GOT3 (cell line): ENCODE measurements around the gene DNAJB13.
"Not testable (repeated sequence)": the region's sequence is repeated elsewhere in the genome, so short reads cannot be mapped to it uniquely, and the experiment has no call there.

Experiments used
- DNase-seq: peaks from one replicate; lab custom pipeline; 2025; ENCODE audit warnings: mixed read lengths; lab: John Stamatoyannopoulos, UW

DNAJB13 gene

GRCh38 chr11:73950869-73951710 is at the start of gene DNAJB13:
Gene DNAJB13, plus strand, starts transcription at chr11:73951026. Its CDS starts 44 bp downstream, at chr11:73951070.
- DNase-seq = no peak

- no peak for DNase-seq
Measured at GRCh38 chr11:73902303-73902702, 48.5 kb upstream of the DNAJB13 start.

GRCh38 chr11:73907191-73907590 is 43.6 kb upstream of the DNAJB13 start:
- DNase-seq = no peak

- DNase-seq = no peak
Measured at GRCh38 chr11:73912026-73912425, 38.8 kb upstream of the DNAJB13 start.

- no peak for DNase-seq
Measured at GRCh38 chr11:73913472-73913871, 37.4 kb upstream of the DNAJB13 start.

GRCh38 chr11:73914284-73914683 is 36.5 kb upstream of the DNAJB13 start:
- DNase-seq = no peak

- no peak for DNase-seq
Measured at GRCh38 chr11:73916435-73916834, 34.4 kb upstream of the DNAJB13 start.

- DNase-seq = no peak
Measured at GRCh38 chr11:73921180-73921579, 29.6 kb upstream of the DNAJB13 start.

GRCh38 chr11:73929388-73929787 is 21.4 kb upstream of the DNAJB13 start:
- DNase-seq = no peak

GRCh38 chr11:73931039-73931645 is 19.7 kb upstream of the DNAJB13 start:
- no peak for DNase-seq

GRCh38 chr11:73931951-73932350 is 18.9 kb upstream of the DNAJB13 start:
- DNase-seq = no peak

- DNase-seq = no peak
Measured at GRCh38 chr11:73932781-73933180, 18.0 kb upstream of the DNAJB13 start.

- DNase-seq = not testable (repeated sequence)
Measured at GRCh38 chr11:73936047-73936446, 14.8 kb upstream of the DNAJB13 start.

GRCh38 chr11:73939096-73939495 is 11.7 kb upstream of the DNAJB13 start:
- no peak for DNase-seq

- no peak for DNase-seq
Measured at GRCh38 chr11:73940801-73941570, 9.8 kb upstream of the DNAJB13 start.

GRCh38 chr11:73942010-73942409 is 8.8 kb upstream of the DNAJB13 start:
- no peak for DNase-seq

- DNase-seq = no peak
Measured at GRCh38 chr11:73944085-73944484, 6.7 kb upstream of the DNAJB13 start.

GRCh38 chr11:73944901-73945300 is 5.9 kb upstream of the DNAJB13 start:
- no peak for DNase-seq

GRCh38 chr11:73945396-73945795 is 5.4 kb upstream of the DNAJB13 start:
- DNase-seq = no peak

- DNase-seq = no peak
Measured at GRCh38 chr11:73946798-73947458, 3.9 kb upstream of the DNAJB13 start.

GRCh38 chr11:73949246-73949645 is 1.6 kb upstream of the DNAJB13 start:
- no peak for DNase-seq

- DNase-seq = no peak
Measured at GRCh38 chr11:73949912-73950311, 914 bp upstream of the DNAJB13 start.
